Mucosa of descending colon (tissue), 3 donors: Measurements from ENCODE around the gene MEX3C. TPM values are rescaled to one million over a fixed set of nuclear protein-coding genes. Genes with fewer than 3 reads are reported as not detected.

ENCODE experiments used
- ATAC-seq: fragments of 200-7000 bp; cut with Tn5 transposase; one replicate; pipeline ENCODE4 v1.9.1; 2020; ENCODE audit warnings: mild to moderate bottlenecking, moderate library complexity
- DNase-seq, 3 donors: peaks; one replicate each; pipeline ENCODE4 v3.0.0-alpha.2; 2020
- H3K36me3 ChIP-seq: fragments of 200-600 bp; one replicate; pipeline ENCODE4 v1.8.0; 2021; ENCODE audit warnings: low read depth, mild to moderate bottlenecking
- H3K4me1 ChIP-seq: fragments of 200-600 bp; one replicate; pipeline ENCODE4 v1.8.0; 2021; ENCODE audit warnings: low read depth, mild to moderate bottlenecking
- H3K4me3 ChIP-seq: fragments of 200-600 bp; one replicate; pipeline ENCODE4 v1.8.0; 2021; ENCODE audit warnings: mild to moderate bottlenecking
- H3K9me3 ChIP-seq: fragments of 200-600 bp; one replicate; pipeline ENCODE4 v1.8.0; 2021; ENCODE audit warnings: mild to moderate bottlenecking
- intact Hi-C, 2 donors: fragments of 100-400 bp; cut with DNase I in 1 of 2; cut with micrococcal nuclease in 1 of 2; formaldehyde crosslinking; loops; one replicate each; pipeline versions ENCODE4 v1.11.0 to v1.11.1; 2022; cut with DNase I, micrococcal nuclease
- total RNA-seq, 3 donors: library from RNA; stranded (reverse); fragmentation: NEBNext Ultra II Directional in 2 of 3; extraction: Animal tissue kit (Norgen Biotek cat#: 25700) in 2 of 3; gene quantifications; one replicate each; pipeline versions ENCODE4 v1.2.1 to v1.2.4, GENCODE V29; 2021 to 2023
- TF ChIP-seq, protein P1 (sequence below): fragments of 200-600 bp; IDR thresholded peaks from one replicate; pipeline ENCODE4 v1.8.0; 2022; ENCODE audit warnings: antibody characterized with exemption, mild to moderate bottlenecking
- donor health status: DM: no; HTN: no; CAD: no; lungs with moderate emphysema.
- donor health status: DM: no; HTN: no; CAD: no.
- donor health status: DM: no; HTN: yes; CAD: no.

Gene MEX3C
- total RNA-seq, 3 donors from 2014 or later, result 20.8 to 30.1 (median 27.0) TPM

DNA sequence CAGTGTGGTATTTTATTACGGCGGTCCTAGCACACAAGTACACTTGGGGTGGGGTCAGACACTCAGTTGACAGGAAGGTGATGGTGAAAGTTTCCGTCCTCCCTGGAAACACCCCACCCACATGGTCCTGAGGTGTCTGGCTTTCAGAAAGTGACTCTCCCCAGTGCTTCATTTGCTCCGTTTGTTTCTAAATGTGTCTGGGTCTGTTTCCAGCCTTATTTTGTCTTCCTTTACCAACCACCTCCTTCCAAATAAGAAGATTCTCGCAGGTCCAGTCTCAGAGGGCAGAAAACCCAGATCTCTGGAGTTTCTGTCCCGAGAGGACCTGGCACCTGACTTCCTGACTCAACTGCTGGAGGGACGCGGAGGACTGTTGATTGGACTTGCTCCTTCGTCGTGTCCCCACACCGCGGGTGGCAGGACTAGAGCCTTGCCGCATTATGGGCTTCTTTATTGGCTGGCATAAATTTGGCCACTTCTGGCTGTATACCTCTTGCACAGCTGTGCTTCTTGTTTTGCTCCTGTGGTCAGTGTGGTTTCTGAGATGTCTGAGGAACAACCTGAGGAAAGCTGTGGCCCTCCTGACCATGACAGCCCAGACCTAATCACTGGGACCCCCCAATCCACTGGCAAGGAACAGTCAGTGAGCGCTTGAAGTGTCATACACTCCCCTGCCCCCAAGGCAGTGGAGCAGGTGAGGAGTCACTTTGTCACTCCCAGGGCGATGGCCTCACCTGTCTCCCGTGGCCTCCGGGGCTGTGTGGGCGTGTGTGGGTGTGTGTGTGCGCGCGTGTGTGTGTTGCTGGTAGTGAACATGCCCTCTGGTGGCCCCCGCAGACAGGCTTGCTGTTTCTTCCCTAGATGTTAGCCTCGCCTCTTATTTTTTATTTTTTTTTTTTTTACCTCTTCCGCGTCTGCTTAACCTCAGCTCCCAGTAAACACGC lies 45.6 kb downstream of the MEX3C start:
- DNase-seq, result peak; percentile 38 to 81 (median 56)
- intact Hi-C loops, result no loop called here
- no peaks in the 10 kb centered on the region for H3K36me3 ChIP-seq

DNA sequence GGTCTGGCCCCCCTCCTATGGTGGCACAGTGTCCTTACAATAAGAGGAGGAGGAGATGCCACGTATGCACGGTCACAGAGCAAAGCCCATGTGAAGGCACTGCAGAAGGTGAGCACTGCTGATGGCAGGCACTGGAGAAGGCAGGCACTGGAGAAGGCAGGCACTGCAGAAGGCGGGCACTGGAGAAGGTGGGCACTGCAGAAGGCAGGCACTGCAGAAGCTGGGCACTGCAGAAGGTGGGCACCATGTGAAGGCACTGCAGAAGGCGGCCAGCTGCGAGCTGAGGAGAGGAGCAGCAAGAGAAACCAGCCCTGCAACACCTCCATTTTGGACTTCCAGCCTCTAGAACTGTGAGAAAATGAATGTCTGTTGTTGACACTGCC lies 46.3 kb downstream of the MEX3C start:
- intact Hi-C loops, result no loop called here
- DNase-seq (no peak), ATAC-seq (peak; percentile 6)
- no peaks in the 10 kb centered on the region for H3K9me3 ChIP-seq
- no peak overlapping the region for H3K4me3 ChIP-seq
- H3K4me1 ChIP-seq, result no peaks in the 10 kb centered on the region
- TF ChIP-seq, protein P1, sequence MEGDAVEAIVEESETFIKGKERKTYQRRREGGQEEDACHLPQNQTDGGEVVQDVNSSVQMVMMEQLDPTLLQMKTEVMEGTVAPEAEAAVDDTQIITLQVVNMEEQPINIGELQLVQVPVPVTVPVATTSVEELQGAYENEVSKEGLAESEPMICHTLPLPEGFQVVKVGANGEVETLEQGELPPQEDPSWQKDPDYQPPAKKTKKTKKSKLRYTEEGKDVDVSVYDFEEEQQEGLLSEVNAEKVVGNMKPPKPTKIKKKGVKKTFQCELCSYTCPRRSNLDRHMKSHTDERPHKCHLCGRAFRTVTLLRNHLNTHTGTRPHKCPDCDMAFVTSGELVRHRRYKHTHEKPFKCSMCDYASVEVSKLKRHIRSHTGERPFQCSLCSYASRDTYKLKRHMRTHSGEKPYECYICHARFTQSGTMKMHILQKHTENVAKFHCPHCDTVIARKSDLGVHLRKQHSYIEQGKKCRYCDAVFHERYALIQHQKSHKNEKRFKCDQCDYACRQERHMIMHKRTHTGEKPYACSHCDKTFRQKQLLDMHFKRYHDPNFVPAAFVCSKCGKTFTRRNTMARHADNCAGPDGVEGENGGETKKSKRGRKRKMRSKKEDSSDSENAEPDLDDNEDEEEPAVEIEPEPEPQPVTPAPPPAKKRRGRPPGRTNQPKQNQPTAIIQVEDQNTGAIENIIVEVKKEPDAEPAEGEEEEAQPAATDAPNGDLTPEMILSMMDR, result no peak
- H3K36me3 ChIP-seq, result no peaks in the 10 kb centered on the region

More for the DNA sequence above, 45.6 kb downstream of the MEX3C start:
- no peaks in the 10 kb centered on the region for H3K4me1 ChIP-seq
- TF ChIP-seq, protein P1, result no peak
- ATAC-seq, result peak; percentile 75
- no peak overlapping the region for H3K4me3 ChIP-seq
- H3K9me3 ChIP-seq, result no peaks in the 10 kb centered on the region

GRCh38 chr18:51150113-51150700 lies 47.3 kb downstream of the MEX3C start:
- Histone ChIP-seq H3K36me3 (no peaks in the 10 kb centered on the region), H3K9me3 (no peaks in the 10 kb centered on the region), H3K4me1 (no peaks in the 10 kb centered on the region), H3K4me3 (no peak overlapping the region)
- DNase-seq (no peak), ATAC-seq (no peak)
- TF ChIP-seq, protein P1, result no peak
- intact Hi-C loops, result no loop called here

DNA sequence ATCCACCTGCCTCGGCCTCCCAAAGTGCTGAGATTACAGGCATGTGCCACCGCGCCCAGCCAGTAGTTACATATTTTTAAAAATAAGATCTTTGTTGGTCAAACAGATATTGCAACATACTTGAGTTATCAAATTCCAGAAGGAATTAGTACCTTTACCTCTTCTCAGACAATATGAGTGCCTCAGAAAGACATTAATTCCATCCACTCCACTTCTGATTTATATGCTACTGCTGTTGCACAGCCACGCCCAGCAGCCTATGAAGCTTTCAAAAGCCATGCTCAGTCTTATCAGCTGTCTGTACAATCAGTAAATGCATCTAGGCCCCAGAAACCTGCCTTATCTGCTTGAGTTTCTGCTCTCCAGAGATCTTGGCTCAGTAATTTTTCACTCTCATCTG lies 47.8 kb downstream of the MEX3C start:
- TF ChIP-seq, protein P1, result no peak
- ATAC-seq (no peak), DNase-seq (no peak)
- intact Hi-C loops, result no loop called here
- no peaks in the 10 kb centered on the region for H3K9me3 ChIP-seq
- H3K4me3 ChIP-seq, result no peak overlapping the region
- no peaks in the 10 kb centered on the region for H3K4me1 ChIP-seq
- no peaks in the 10 kb centered on the region for H3K36me3 ChIP-seq

DNA sequence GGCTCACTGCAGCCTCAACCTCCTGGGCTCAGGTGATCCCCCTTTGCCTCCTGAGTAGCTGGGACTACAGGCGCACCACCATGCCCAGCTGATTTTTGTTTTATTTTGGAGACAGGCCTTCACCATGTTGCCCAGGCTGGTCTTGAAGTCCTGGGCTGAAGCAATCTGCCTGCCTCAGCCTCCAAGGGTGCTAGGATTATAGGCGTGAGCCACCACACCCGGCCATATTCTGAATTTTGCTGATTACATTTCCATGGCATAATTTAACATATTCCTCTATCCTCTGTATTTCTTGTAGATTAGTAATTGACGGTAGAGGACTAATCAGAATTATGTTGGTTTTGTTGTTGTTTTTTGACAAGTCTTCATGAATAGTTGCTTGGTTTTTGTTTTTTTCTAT lies 50.6 kb downstream of the MEX3C start:
- TF ChIP-seq, protein P1, result no peak
- no peaks in the 10 kb centered on the region for H3K36me3 ChIP-seq
- DNase-seq (no peak), ATAC-seq (no peak)
- H3K4me3 ChIP-seq, result no peak overlapping the region
- no peaks in the 10 kb centered on the region for H3K9me3 ChIP-seq
- no peaks in the 10 kb centered on the region for H3K4me1 ChIP-seq
- intact Hi-C loops, result no loop called here
